RWPE2 (cell line): Measurements from ENCODE around the gene TFDP3.

Source experiments
- ATAC-seq: fragments of 200-7000 bp; cut with Tn5 transposase; 3 replicates; pipeline ENCODE4 v1.9.1; 2021; ENCODE audit warnings: low read depth
- DNase-seq: peaks from one replicate; pipeline ENCODE4 v3.0.0-alpha.2; 2020; ENCODE audit warnings: low spot score
- H3K27ac ChIP-seq: fragments of 450-650 bp; 2 replicates; pipeline ENCODE4 v1.5.1; 2017; ENCODE audit warnings: mild to moderate bottlenecking; ENCODE audit not compliant: poor library complexity, severe bottlenecking
- H3K27me3 ChIP-seq: fragments of 250-450 bp; sonication (Bioruptor Pico); 2 replicates; pipeline ENCODE4 v1.5.1; 2021; ENCODE audit warnings: mild to moderate bottlenecking, moderate library complexity; ENCODE audit not compliant: insufficient read depth, poor library complexity, severe bottlenecking
- H3K36me3 ChIP-seq: fragments of 250-450 bp; sonication (Bioruptor Pico); 2 replicates; pipeline ENCODE4 v1.5.1; 2020; ENCODE audit warnings: low read depth, mild to moderate bottlenecking, moderate library complexity
- H3K4me1 ChIP-seq: fragments of 250-450 bp; sonication (Bioruptor Pico); 2 replicates; pipeline ENCODE4 v1.5.1; 2021; ENCODE audit warnings: mild to moderate bottlenecking, moderate library complexity; ENCODE audit not compliant: insufficient read depth, poor library complexity, severe bottlenecking
- H3K4me3 ChIP-seq: fragments of 250-450 bp; sonication (Bioruptor Pico); 2 replicates; pipeline ENCODE4 v1.5.1; 2021; ENCODE audit warnings: mild to moderate bottlenecking, moderate library complexity; ENCODE audit not compliant: severe bottlenecking
- H3K9me3 ChIP-seq: fragments of 250-450 bp; sonication (Bioruptor Pico); 2 replicates; pipeline ENCODE4 v1.5.1; 2021; ENCODE audit warnings: mild to moderate bottlenecking, moderate library complexity; ENCODE audit not compliant: severe bottlenecking
- TF ChIP-seq, protein P1 (sequence below): fragments of 450-650 bp; IDR thresholded peaks from one replicate; pipeline ENCODE4 v1.5.1; 2017; ENCODE audit warnings: mild to moderate bottlenecking, moderate library complexity; ENCODE audit not compliant: poor library complexity, severe bottlenecking

The TFDP3 gene, protein sequence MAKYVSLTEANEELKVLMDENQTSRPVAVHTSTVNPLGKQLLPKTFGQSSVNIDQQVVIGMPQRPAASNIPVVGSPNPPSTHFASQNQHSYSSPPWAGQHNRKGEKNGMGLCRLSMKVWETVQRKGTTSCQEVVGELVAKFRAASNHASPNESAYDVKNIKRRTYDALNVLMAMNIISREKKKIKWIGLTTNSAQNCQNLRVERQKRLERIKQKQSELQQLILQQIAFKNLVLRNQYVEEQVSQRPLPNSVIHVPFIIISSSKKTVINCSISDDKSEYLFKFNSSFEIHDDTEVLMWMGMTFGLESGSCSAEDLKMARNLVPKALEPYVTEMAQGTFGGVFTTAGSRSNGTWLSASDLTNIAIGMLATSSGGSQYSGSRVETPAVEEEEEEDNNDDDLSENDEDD

DNA sequence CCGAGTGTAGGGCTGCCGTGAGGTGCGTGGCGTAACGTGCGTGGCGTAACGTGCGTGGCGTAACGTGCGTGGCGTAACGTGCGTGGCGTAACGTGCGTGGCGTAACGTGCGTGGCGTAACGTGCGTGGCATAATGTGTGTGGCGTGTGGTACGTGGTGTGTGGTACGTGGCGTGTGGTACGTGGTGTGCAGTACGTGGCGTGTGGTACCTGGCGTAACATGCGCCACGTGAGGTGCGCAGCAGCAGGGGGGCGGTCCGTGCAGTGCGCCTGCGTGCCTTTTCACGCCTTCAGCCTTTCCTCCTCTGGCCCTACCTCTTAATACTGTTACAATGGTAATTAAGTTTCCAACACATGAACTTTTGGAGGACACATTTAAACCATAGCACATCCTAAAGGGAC is at the start of gene TFDP3:
TFDP3 (minus strand) TSS at position 26 of the 400 bp plus-strand sequence. CDS start 95 bp downstream, outside the sequence.
- DNase-seq (no peak), ATAC-seq (no peak)
- H3K27me3 ChIP-seq = no peaks in the 10 kb centered on the region

DNA sequence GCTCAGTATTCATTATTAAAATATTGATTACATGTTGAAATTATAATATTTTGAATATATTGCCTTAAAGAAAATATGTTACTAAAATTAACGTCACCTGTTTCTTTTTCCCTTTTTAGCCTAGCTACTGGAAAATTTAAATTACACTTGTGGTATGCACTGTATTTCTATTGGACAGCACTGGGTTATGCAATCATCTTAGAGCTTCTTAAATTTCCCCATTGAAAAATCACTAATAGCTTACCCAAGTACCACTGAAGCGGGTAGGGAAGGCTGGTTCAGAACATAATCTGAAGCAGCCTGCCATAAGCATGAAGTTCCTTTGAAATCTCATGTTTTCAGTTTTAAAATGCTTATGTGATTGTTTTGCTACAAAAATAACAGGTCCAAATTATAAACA is 49.5 kb upstream of the TFDP3 start:
- Histone ChIP-seq H3K9me3 (no peaks in the 10 kb centered on the region), H3K4me3 (no peak overlapping the region), H3K4me1 (no peaks in the 10 kb centered on the region), H3K27ac (no peak overlapping the region), H3K36me3 (no peaks in the 10 kb centered on the region), H3K27me3 (no peaks in the 10 kb centered on the region)
- ATAC-seq = no peak
- TF ChIP-seq, protein P1, sequence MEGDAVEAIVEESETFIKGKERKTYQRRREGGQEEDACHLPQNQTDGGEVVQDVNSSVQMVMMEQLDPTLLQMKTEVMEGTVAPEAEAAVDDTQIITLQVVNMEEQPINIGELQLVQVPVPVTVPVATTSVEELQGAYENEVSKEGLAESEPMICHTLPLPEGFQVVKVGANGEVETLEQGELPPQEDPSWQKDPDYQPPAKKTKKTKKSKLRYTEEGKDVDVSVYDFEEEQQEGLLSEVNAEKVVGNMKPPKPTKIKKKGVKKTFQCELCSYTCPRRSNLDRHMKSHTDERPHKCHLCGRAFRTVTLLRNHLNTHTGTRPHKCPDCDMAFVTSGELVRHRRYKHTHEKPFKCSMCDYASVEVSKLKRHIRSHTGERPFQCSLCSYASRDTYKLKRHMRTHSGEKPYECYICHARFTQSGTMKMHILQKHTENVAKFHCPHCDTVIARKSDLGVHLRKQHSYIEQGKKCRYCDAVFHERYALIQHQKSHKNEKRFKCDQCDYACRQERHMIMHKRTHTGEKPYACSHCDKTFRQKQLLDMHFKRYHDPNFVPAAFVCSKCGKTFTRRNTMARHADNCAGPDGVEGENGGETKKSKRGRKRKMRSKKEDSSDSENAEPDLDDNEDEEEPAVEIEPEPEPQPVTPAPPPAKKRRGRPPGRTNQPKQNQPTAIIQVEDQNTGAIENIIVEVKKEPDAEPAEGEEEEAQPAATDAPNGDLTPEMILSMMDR = no peak
- DNase-seq = no peak

More for the DNA sequence above, at the start of gene TFDP3:
- Histone ChIP-seq H3K27ac (no peak within 1 kb of the TSS), H3K9me3 (no peaks in the 10 kb centered on the region), H3K4me3 (no peak within 1 kb of the TSS), H3K36me3 (no peaks in the 10 kb centered on the region), H3K4me1 (no peaks in the 10 kb centered on the region)
- TF ChIP-seq, protein P1 = no peak

DNA sequence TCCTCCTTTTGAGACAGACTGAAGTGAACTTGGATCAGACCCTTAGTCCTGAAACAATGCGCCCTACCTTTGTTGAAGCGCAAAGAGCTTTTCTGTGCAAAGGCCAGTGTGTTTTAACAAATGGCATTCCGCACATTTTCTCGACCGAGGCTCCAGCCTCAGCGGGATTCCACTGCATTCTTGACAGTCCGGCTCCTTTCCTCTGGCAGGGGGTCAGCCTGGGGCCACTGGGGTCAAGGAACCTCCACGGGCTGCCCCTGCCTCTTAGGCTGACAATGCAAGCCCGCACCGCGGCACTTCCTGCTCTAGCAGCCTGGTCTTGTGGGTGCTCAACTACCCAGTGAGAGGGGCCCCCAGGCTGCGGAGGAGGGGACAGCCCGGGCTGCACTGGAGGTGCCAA is 47.2 kb upstream of the TFDP3 start:
- TF ChIP-seq, protein P1 = no peak
- Histone ChIP-seq H3K4me1 (no peaks in the 10 kb centered on the region), H3K9me3 (no peaks in the 10 kb centered on the region), H3K27me3 (no peaks in the 10 kb centered on the region), H3K27ac (no peak overlapping the region), H3K36me3 (no peaks in the 10 kb centered on the region), H3K4me3 (no peak overlapping the region)
- ATAC-seq (no peak), DNase-seq (no peak)

DNA sequence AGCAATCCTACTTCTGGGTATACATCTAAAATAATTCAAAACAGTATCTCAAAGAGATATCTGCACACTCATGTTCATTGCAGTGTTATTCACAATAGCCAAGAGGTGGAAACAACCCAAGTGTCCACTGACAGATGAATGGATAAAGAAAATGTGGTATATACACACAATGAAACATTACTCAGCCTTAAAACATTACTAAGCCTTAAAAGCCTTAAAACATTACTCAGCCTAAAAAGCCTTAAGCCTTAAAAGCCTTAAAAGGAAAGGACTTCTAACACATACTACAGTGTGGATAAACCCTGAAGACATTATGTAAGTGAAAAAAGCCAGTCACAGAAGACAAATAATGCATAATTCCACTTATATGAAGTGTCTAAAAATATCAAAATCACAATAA is 40.3 kb upstream of the TFDP3 start:
- TF ChIP-seq, protein P1 = no peak
- Histone ChIP-seq H3K9me3 (no peaks in the 10 kb centered on the region), H3K27ac (no peak overlapping the region), H3K36me3 (no peaks in the 10 kb centered on the region), H3K27me3 (no peaks in the 10 kb centered on the region), H3K4me1 (no peaks in the 10 kb centered on the region), H3K4me3 (no peak overlapping the region)
- ATAC-seq = peak; percentile 48; the same call in 2 of the 3 replicates
- no peak for DNase-seq

DNA sequence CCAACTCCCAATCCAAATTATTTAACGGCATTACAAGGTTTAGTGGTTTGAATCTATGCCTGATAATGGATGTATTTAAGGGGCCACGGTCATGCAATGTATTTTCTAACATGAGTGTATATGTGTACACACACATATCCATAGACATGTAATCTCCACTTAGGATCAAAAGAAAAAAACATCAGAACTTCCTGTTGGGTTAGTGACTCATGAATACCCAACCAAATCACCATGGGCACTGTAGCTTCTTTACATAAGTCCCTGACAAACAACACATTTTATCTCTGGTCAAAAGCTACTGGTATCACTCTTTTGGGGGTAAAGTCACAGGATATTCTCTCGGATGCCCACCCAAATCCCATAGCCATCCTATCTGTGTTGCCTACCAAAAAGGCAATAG is 36.5 kb upstream of the TFDP3 start:
- no peaks in the 10 kb centered on the region for H3K27me3 ChIP-seq
- ATAC-seq (peak; percentile 56; the same call in 1 of the 3 replicates), DNase-seq (no peak)
- no peaks in the 10 kb centered on the region for H3K9me3 ChIP-seq
- no peak overlapping the region for H3K4me3 ChIP-seq
- no peaks in the 10 kb centered on the region for H3K4me1 ChIP-seq
- no peak overlapping the region for H3K27ac ChIP-seq
- TF ChIP-seq, protein P1 = no peak
- no peaks in the 10 kb centered on the region for H3K36me3 ChIP-seq
